ENCODE measurements around the gene CLDN6. TPM values are rescaled to one million over a fixed set of nuclear protein-coding genes. Genes with fewer than 3 reads are reported as not detected.

The CLDN6 gene
- total RNA-seq, 6 experiments from 2014 or later, result 2.9 TPM; not detected in 5

DNA sequence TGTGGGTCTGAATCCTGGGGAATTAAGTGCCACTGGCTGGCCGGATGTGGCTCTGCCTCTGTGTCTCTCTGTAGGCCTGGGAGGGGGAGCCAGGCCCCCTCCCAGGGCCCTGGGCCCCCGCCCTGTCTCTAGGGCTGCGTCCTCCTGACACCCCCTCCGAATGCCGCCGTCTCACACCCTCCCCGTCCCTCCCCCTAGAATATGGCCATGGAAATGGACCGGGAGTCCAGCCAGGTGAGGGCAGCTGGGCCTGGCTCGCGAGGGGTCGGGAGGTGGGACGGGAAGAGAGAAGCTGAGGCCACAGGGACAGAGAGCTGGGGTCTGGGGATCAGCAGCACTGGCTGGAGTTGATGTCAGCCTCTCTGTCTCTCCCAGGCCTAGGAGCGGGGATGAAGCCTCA is 21.7 kb downstream of the CLDN6 start:
- ATAC-seq (no peak), DNase-seq (no peak)
- Histone ChIP-seq H3K9me3 (no peaks in the 10 kb centered on the region), H3K27me3 (no peaks in the 10 kb centered on the region), H3K36me3 (no peaks in the 10 kb centered on the region), H3K27ac (no peak overlapping the region), H3K4me3 (no peak overlapping the region), H3K4me1 (no peaks in the 10 kb centered on the region)
- intact Hi-C loops (cut with DNase I), result no loop called here
- TF ChIP-seq CTCF (IDR thresholded peaks at IDR 0.05), result no peak
- no peak for TF ChIP-seq POLR2A (IDR thresholded peaks at IDR 0.05)
- 75% methylated on average over 5 of the region's 13 CpGs for WGBS (ENCODE audit: insufficient coverage, low coverage, low lambda C conversion rate, missing lambda C conversion rate)

- intact Hi-C loops (cut with DNase I), result no loop called here
- peak in 1 of 4 donors; percentile 22 for ATAC-seq
- Histone ChIP-seq H3K27me3 (no peaks in the 10 kb centered on the region), H3K9me3 (no peaks in the 10 kb centered on the region), H3K36me3 (no peaks in the 10 kb centered on the region), H3K27ac (no peak overlapping the region), H3K4me3 (no peak overlapping the region), H3K4me1 (no peaks in the 10 kb centered on the region)
- no peak for TF ChIP-seq POLR2A (IDR thresholded peaks at IDR 0.05)
- TF ChIP-seq CTCF (IDR thresholded peaks at IDR 0.05), result no peak
- WGBS (ENCODE audit: insufficient coverage, low coverage, low lambda C conversion rate, missing lambda C conversion rate), result 76% methylated on average over 4 of the region's 14 CpGs
- no peak for DNase-seq
Measured at GRCh38 chr16:2992383-2993081, 25.5 kb downstream of the CLDN6 start.

DNA sequence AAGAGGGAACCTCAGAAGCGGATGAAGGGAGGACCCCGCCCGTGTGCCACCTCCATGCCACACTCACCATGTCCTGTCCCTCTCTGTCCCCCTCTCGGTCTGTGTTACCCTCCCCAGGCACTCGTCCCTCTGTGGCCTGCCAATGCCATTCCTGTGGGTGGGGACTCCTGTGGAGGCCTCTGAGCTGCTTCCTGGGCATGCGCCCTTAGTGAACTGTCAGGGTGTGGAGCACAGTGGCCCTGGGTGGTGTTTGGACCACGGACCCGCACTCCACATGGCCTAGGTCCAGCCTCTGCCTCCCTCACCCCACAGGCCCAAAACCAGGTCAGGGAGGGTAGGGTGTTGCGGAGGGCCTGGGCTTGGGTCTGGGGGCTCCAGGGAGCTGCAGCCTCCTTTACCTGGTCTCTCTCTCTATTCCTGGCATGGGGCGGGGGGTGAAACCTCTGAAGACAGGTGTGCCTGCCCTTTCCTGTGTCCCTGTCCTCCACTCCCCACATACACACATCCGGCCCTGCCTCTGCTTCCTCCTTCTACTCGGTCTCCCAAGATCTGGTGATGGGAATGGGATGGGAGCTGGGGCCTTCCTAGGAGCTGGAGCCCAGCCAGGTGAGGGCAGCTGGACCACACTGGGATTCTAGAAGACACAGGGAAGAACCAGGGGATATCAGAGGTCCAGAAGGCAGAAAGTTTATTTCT is 26.3 kb downstream of the CLDN6 start:
- Histone ChIP-seq H3K27ac (no peak overlapping the region), H3K9me3 (no peaks in the 10 kb centered on the region), H3K4me3 (no peak overlapping the region), H3K4me1 (no peaks in the 10 kb centered on the region), H3K36me3 (no peaks in the 10 kb centered on the region), H3K27me3 (no peaks in the 10 kb centered on the region)
- TF ChIP-seq CTCF (IDR thresholded peaks at IDR 0.05) (no peak), POLR2A (IDR thresholded peaks at IDR 0.05) (no peak)
- WGBS (ENCODE audit: insufficient coverage, low coverage, low lambda C conversion rate, missing lambda C conversion rate), result 88% methylated on average over 5 of the region's 12 CpGs
- ATAC-seq (no peak), DNase-seq (no peak)
- intact Hi-C loops (cut with DNase I), result no loop called here

DNA sequence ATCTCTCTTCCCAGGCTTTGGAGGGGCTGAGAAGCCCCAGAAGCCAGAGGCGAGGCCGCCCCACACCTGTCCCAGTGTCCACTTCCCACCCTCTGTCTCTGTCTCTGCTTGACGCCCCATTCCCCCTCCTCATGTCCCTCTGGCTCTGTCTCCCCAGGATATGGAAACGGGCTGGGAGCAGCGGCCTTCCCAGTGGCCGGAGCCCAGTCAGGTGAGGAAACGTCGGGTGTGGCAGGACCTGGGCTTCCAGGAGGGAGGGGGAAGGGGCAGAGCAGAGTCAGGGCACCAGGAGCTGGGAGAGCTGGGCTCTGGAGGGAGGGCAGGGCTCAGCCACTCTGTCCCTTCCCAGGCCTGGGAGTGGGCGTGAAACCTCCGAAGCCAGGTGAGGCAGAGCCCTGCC is 27.1 kb downstream of the CLDN6 start:
- TF ChIP-seq POLR2A (IDR thresholded peaks at IDR 0.05) (no peak), CTCF (IDR thresholded peaks at IDR 0.05) (no peak)
- intact Hi-C loops (cut with DNase I), result no loop called here
- Histone ChIP-seq H3K9me3 (no peaks in the 10 kb centered on the region), H3K27ac (no peak overlapping the region), H3K36me3 (no peaks in the 10 kb centered on the region), H3K4me1 (peaks cover 0 to 2% (median under 1%) of the 10 kb centered on the region in 4 donors), H3K27me3 (no peaks in the 10 kb centered on the region), H3K4me3 (no peak overlapping the region)
- DNase-seq, result no peak
- ATAC-seq, result no peak
- WGBS (ENCODE audit: insufficient coverage, low coverage, low lambda C conversion rate, missing lambda C conversion rate), result no CpG with 5 or more reads among the region's 10 CpGs

Measured in right lobe of liver (tissue), 6 donors.